ENCODE data around the gene LTC4S.

- TF ChIP-seq GABPB1 (CRISPR knock-in tag; IDR thresholded peaks at IDR 0.05) (no peak), FOXP4 (CRISPR knock-in tag; IDR thresholded peaks at IDR 0.05) (no peak), ATF3 (CRISPR knock-in tag; conservative IDR thresholded peaks at IDR 0.05) (no peak), USF1 (CRISPR knock-in tag; IDR thresholded peaks at IDR 0.05) (no peak), NFE2L1 (CRISPR knock-in tag; IDR thresholded peaks at IDR 0.05) (no peak)
- TF ChIP-seq, protein P1, sequence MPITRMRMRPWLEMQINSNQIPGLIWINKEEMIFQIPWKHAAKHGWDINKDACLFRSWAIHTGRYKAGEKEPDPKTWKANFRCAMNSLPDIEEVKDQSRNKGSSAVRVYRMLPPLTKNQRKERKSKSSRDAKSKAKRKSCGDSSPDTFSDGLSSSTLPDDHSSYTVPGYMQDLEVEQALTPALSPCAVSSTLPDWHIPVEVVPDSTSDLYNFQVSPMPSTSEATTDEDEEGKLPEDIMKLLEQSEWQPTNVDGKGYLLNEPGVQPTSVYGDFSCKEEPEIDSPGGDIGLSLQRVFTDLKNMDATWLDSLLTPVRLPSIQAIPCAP (CRISPR knock-in tag; IDR thresholded peaks at IDR 0.05): no peak
- TF ChIP-seq, protein P2, sequence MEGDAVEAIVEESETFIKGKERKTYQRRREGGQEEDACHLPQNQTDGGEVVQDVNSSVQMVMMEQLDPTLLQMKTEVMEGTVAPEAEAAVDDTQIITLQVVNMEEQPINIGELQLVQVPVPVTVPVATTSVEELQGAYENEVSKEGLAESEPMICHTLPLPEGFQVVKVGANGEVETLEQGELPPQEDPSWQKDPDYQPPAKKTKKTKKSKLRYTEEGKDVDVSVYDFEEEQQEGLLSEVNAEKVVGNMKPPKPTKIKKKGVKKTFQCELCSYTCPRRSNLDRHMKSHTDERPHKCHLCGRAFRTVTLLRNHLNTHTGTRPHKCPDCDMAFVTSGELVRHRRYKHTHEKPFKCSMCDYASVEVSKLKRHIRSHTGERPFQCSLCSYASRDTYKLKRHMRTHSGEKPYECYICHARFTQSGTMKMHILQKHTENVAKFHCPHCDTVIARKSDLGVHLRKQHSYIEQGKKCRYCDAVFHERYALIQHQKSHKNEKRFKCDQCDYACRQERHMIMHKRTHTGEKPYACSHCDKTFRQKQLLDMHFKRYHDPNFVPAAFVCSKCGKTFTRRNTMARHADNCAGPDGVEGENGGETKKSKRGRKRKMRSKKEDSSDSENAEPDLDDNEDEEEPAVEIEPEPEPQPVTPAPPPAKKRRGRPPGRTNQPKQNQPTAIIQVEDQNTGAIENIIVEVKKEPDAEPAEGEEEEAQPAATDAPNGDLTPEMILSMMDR (IDR thresholded peaks at IDR 0.05): no peak
Observed at GRCh38 chr5:179766726-179767455, 26.9 kb upstream of the LTC4S start.
